Measurements from ENCODE around the gene BRAF. TPM values are rescaled to one million over a fixed set of nuclear protein-coding genes. Genes with fewer than 3 reads are reported as not detected.

BRAF gene
- total RNA-seq, 1 donor from 2014 or later: 60.5 TPM

DNA sequence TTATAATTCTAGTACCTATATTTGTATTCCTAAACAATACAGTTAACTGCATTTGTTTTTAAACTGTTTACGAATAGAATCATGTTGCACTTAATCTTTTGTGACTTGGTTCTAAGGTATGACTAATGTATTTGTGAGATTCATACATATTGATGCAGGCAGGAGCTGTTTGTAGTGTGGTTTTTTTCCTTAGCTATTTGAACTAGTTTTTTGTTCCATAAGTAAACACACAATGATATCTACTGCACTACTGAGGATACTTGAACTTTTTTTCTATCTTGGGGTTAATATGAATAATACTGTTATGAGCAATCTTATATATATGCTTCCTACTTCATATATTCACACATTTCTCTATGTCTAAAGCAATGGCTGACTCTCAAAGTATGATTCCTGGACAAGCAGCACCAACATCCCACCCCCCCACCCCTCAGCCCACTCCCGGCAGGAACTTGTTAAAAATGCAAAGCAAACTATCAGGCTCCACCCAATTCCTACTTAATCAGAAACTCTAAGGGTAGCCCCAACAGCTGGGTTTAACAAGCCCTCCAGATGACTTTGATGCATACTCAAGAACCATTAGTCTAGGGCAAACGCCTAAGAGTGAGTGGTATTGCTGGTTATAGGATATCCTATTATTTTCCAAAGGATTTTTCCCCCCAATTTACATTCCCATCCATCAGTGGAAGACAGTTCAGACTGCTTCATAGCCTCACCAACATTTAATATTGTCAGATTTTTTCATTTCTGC lies 25.8 kb downstream of the BRAF start:
- no peak overlapping the region for H3K27ac Mint-ChIP-seq
- peaks cover 11% of the 10 kb centered on the region for H3K9me3 Mint-ChIP-seq (ENCODE audit: low read depth)
- H3K4me3 Mint-ChIP-seq (ENCODE audit: low read depth): no peak overlapping the region
- DNase-seq (ENCODE audit: low spot score, unreplicated experiment): no peak
- peaks cover 18% of the 10 kb centered on the region for H3K4me1 Mint-ChIP-seq (ENCODE audit: low read depth)
- H3K27me3 Mint-ChIP-seq: no peaks in the 10 kb centered on the region
- TF ChIP-seq, protein P1, sequence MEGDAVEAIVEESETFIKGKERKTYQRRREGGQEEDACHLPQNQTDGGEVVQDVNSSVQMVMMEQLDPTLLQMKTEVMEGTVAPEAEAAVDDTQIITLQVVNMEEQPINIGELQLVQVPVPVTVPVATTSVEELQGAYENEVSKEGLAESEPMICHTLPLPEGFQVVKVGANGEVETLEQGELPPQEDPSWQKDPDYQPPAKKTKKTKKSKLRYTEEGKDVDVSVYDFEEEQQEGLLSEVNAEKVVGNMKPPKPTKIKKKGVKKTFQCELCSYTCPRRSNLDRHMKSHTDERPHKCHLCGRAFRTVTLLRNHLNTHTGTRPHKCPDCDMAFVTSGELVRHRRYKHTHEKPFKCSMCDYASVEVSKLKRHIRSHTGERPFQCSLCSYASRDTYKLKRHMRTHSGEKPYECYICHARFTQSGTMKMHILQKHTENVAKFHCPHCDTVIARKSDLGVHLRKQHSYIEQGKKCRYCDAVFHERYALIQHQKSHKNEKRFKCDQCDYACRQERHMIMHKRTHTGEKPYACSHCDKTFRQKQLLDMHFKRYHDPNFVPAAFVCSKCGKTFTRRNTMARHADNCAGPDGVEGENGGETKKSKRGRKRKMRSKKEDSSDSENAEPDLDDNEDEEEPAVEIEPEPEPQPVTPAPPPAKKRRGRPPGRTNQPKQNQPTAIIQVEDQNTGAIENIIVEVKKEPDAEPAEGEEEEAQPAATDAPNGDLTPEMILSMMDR (IDR thresholded peaks at IDR 0.05; ENCODE audit: unreplicated experiment): no peak
- peaks cover 17% of the 10 kb centered on the region for H3K36me3 Mint-ChIP-seq (ENCODE audit: insufficient read depth)

DNA sequence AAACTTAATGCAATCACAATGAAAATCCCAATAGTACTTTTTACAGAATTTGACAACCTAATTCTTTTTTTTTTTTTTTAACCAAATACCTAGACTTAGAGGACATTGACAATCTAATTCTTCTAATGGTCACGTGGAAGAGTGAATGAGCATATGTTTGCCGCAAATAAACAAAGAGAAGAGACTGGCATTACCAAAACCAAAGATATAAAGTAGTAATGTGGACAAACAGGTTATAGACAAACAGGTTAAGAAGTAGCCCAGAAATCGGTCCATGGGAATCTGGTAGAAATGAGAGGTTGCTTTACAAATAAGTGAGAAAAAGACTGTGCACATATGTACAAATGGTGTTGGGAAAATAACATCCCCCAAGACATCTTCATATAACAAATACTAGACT lies 27.7 kb downstream of the BRAF start:
- Mint-ChIP-seq H3K27ac (no peak overlapping the region), H3K4me1 (ENCODE audit: low read depth) (peaks cover 20% of the 10 kb centered on the region), H3K27me3 (no peaks in the 10 kb centered on the region), H3K4me3 (ENCODE audit: low read depth) (no peak overlapping the region), H3K9me3 (ENCODE audit: low read depth) (no peaks in the 10 kb centered on the region), H3K36me3 (ENCODE audit: insufficient read depth) (peaks cover 7% of the 10 kb centered on the region)
- TF ChIP-seq, protein P1 (IDR thresholded peaks at IDR 0.05; ENCODE audit: unreplicated experiment): no peak
- no peak for DNase-seq (ENCODE audit: low spot score, unreplicated experiment)

DNA sequence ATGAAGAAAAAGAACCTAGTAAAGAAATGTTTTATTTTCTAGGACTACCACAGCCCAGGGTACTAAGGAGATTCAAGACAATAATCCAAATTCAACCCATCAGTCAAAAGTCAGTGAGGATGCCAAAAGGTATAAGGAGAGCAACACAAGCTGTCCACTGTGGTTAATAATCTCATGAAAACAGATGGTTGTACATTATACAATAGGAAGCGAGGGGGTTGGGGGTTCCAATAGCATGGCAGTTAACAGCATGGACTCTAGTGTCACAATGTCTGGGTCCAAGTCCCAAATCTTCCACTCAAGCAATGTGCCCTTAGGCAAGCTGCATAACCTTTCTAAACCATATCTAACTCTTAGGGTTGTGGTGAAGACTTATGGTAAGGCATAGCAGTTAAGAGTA lies 35.1 kb downstream of the BRAF start:
- Mint-ChIP-seq H3K9me3 (ENCODE audit: low read depth) (no peaks in the 10 kb centered on the region), H3K4me3 (ENCODE audit: low read depth) (no peak overlapping the region), H3K27me3 (no peaks in the 10 kb centered on the region), H3K4me1 (ENCODE audit: low read depth) (peaks cover 16% of the 10 kb centered on the region), H3K27ac (no peak overlapping the region), H3K36me3 (ENCODE audit: insufficient read depth) (peaks cover 3% of the 10 kb centered on the region)
- TF ChIP-seq, protein P1 (IDR thresholded peaks at IDR 0.05; ENCODE audit: unreplicated experiment): no peak
- no peak for DNase-seq (ENCODE audit: low spot score, unreplicated experiment)

DNA sequence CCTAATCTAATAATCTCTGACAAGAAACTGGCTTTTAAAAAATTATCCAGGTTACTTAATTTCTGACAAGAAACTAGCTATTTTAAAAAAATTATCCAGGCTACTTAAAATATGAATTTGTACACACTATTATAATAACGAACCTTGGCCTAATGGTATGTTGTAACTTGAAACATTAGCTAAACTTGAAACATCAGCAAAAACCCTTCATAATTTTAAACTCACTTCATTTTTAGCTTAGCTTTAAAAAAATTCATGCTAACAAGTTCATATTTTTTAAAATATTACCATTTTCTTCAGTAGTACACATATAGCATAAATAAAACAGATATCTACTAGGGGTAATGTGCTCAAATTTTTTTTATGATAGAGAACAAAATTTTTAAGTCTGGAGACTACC lies 35.6 kb downstream of the BRAF start:
- Mint-ChIP-seq H3K27ac (no peak overlapping the region), H3K4me3 (ENCODE audit: low read depth) (no peak overlapping the region), H3K4me1 (ENCODE audit: low read depth) (peaks cover 16% of the 10 kb centered on the region), H3K9me3 (ENCODE audit: low read depth) (no peaks in the 10 kb centered on the region), H3K36me3 (ENCODE audit: insufficient read depth) (peaks cover 3% of the 10 kb centered on the region), H3K27me3 (no peaks in the 10 kb centered on the region)
- TF ChIP-seq, protein P1 (IDR thresholded peaks at IDR 0.05; ENCODE audit: unreplicated experiment): no peak
- no peak for DNase-seq (ENCODE audit: low spot score, unreplicated experiment)

DNA sequence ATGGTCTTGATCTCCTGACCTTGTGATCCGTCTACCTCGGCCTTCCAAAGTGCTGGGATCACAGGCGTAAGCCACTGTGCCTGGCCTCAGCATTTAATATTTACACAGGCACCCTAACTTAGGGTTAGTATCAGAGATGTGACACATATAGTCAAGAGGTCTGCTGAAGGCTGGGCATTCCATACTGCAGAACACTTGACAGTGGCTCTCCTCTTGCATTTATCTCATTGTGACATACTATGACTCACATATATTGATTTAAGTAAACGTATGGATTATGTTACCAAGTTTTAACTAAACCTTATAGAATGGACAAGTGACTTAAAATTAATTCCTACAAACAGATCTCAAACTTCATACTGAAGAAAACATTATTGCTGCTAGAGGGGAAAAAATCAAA lies 36.6 kb downstream of the BRAF start:
- no peaks in the 10 kb centered on the region for H3K9me3 Mint-ChIP-seq (ENCODE audit: low read depth)
- TF ChIP-seq, protein P1 (IDR thresholded peaks at IDR 0.05; ENCODE audit: unreplicated experiment): no peak
- no peak for DNase-seq (ENCODE audit: low spot score, unreplicated experiment)
- H3K4me3 Mint-ChIP-seq (ENCODE audit: low read depth): no peak overlapping the region
- peaks cover 14% of the 10 kb centered on the region for H3K4me1 Mint-ChIP-seq (ENCODE audit: low read depth)
- H3K36me3 Mint-ChIP-seq (ENCODE audit: insufficient read depth): peaks cover 2% of the 10 kb centered on the region
- H3K27me3 Mint-ChIP-seq: no peaks in the 10 kb centered on the region
- H3K27ac Mint-ChIP-seq: no peak overlapping the region

Data from progenitor cell of endocrine pancreas (in vitro differentiated cells).